Parathyroid adenoma (tissue), 2 donors: Measurements from ENCODE around the gene SEC14L5.

Source experiments
- H2AFZ ChIP-seq: fragments of 300-600 bp; sonication (generic); one replicate; pipeline ENCODE4 v1.7.0; 2017; ENCODE audit warnings: antibody characterized with exemption, mild to moderate bottlenecking
- H3K27ac ChIP-seq: fragments of 300-600 bp; sonication (generic); one replicate; pipeline ENCODE4 v1.7.0; 2017
- H3K27me3 ChIP-seq: fragments of 300-600 bp; sonication (generic); one replicate; pipeline ENCODE4 v1.7.0; 2017; ENCODE audit warnings: low read length; ENCODE audit not compliant: control insufficient read depth, insufficient read depth
- H3K36me3 ChIP-seq: fragments of 300-600 bp; sonication (generic); one replicate; pipeline ENCODE4 v1.7.0; 2017; ENCODE audit warnings: low read length; ENCODE audit not compliant: control insufficient read depth, insufficient read depth
- H3K4me1 ChIP-seq: fragments of 300-600 bp; sonication (generic); one replicate; pipeline ENCODE4 v1.7.0; 2017; ENCODE audit warnings: control low read depth
- H3K4me2 ChIP-seq: fragments of 300-600 bp; sonication (generic); one replicate; pipeline ENCODE4 v1.7.0; 2017; ENCODE audit warnings: low read length
- H3K4me3 ChIP-seq: fragments of 300-600 bp; sonication (generic); one replicate; pipeline ENCODE4 v1.7.0; 2017; ENCODE audit warnings: low read depth, low read length
- H3K79me2 ChIP-seq: fragments of 300-600 bp; sonication (generic); one replicate; pipeline ENCODE4 v1.7.0; 2017; ENCODE audit warnings: control low read depth
- H3K9ac ChIP-seq: fragments of 300-600 bp; sonication (generic); one replicate; pipeline ENCODE4 v1.7.0; 2017; ENCODE audit warnings: mild to moderate bottlenecking
- H3K9me3 ChIP-seq: fragments of 300-600 bp; sonication (generic); one replicate; pipeline ENCODE4 v1.7.0; 2017; ENCODE audit warnings: low read length; ENCODE audit not compliant: control insufficient read depth
- CTCF ChIP-seq: fragments of 300-600 bp; sonication (generic); IDR thresholded peaks from one replicate; pipeline ENCODE4 v1.7.0; 2017; ENCODE audit warnings: antibody characterized with exemption, mild to moderate bottlenecking
- donor health status: primary hyperparathyroidism.

SEC14L5 gene

GRCh38 chr16:5027575-5028235 is 69.6 kb downstream of the SEC14L5 start:
- no peak overlapping the region for H3K4me3 ChIP-seq
- no peak overlapping the region for H2AFZ ChIP-seq
- H3K79me2 ChIP-seq = no peaks in the 10 kb centered on the region
- H3K36me3 ChIP-seq = no peaks in the 10 kb centered on the region
- no peak for TF ChIP-seq CTCF
- no peaks in the 10 kb centered on the region for H3K27me3 ChIP-seq
- H3K27ac ChIP-seq = no peak overlapping the region
- H3K9me3 ChIP-seq = no peaks in the 10 kb centered on the region
- peaks cover 2% of the 10 kb centered on the region for H3K4me1 ChIP-seq
- H3K9ac ChIP-seq = no peak overlapping the region
- no peak overlapping the region for H3K4me2 ChIP-seq

- Histone ChIP-seq H3K27me3 (no peaks in the 10 kb centered on the region), H3K27ac (no peak overlapping the region), H3K9me3 (no peaks in the 10 kb centered on the region), H3K4me2 (no peak overlapping the region), H3K4me3 (no peak overlapping the region), H3K9ac (no peak overlapping the region), H3K36me3 (no peaks in the 10 kb centered on the region), H3K4me1 (peaks cover 6% of the 10 kb centered on the region), H2AFZ (no peak overlapping the region), H3K79me2 (no peaks in the 10 kb centered on the region)
- TF ChIP-seq CTCF = no peak
These were observed 70.9 kb downstream of the SEC14L5 start for GRCh38 chr16:5028950-5029475.

- Histone ChIP-seq H3K27me3 (no peaks in the 10 kb centered on the region), H3K4me2 (no peak overlapping the region), H3K79me2 (no peaks in the 10 kb centered on the region), H3K36me3 (no peaks in the 10 kb centered on the region), H2AFZ (no peak overlapping the region), H3K4me3 (no peak overlapping the region), H3K4me1 (peaks cover 11% of the 10 kb centered on the region), H3K9ac (no peak overlapping the region), H3K9me3 (no peaks in the 10 kb centered on the region), H3K27ac (no peak overlapping the region)
- no peak for TF ChIP-seq CTCF
These were observed 72.2 kb downstream of the SEC14L5 start for GRCh38 chr16:5030251-5030870.

- Histone ChIP-seq H3K79me2 (no peaks in the 10 kb centered on the region), H3K27ac (no peak overlapping the region), H3K36me3 (no peaks in the 10 kb centered on the region)
These were observed 73.5 kb downstream of the SEC14L5 start for GRCh38 chr16:5031601-5032000.

More at GRCh38 chr16:5031601-5032000, 73.5 kb downstream of the SEC14L5 start:
- Histone ChIP-seq H2AFZ (no peak overlapping the region), H3K4me1 (peaks cover 11% of the 10 kb centered on the region), H3K4me2 (no peak overlapping the region), H3K27me3 (no peaks in the 10 kb centered on the region), H3K9me3 (no peaks in the 10 kb centered on the region), H3K9ac (no peak overlapping the region), H3K4me3 (no peak overlapping the region)
- TF ChIP-seq CTCF = no peak
